Retinal pigment epithelial cell (primary cell): ENCODE results near the gene GPC5.

Source experiments
- DNase-seq: peaks from one replicate; pipeline ENCODE4 v3.0.0-alpha.2; 2010; ENCODE audit warnings: low read depth
- H3K4me3 ChIP-seq: 2 replicates; pipeline ENCODE4 v1.5.1; 2011; ENCODE audit warnings: mild to moderate bottlenecking, low read length, control low read depth, moderate library complexity
- CTCF ChIP-seq: conservative IDR thresholded peaks from 2 replicates; pipeline ENCODE4 v1.5.1; 2011; ENCODE audit warnings: low read depth, low read length, control low read depth, inconsistent platforms

The GPC5 gene

GRCh38 chr13:91622778-91623550 lies 224.5 kb downstream of the GPC5 start:
- H3K4me3 ChIP-seq: no peak overlapping the region
- no peak for TF ChIP-seq CTCF
- DNase-seq: no peak

- no peak overlapping the region for H3K4me3 ChIP-seq
- DNase-seq: no peak
- no peak for TF ChIP-seq CTCF
Observed at GRCh38 chr13:91627952-91628739, 229.7 kb downstream of the GPC5 start.

GRCh38 chr13:91630946-91631345 lies 232.5 kb downstream of the GPC5 start:
- no peak for TF ChIP-seq CTCF
- H3K4me3 ChIP-seq: no peak overlapping the region
- no peak for DNase-seq

- H3K4me3 ChIP-seq: no peak overlapping the region
- no peak for TF ChIP-seq CTCF
- no peak for DNase-seq
Observed at GRCh38 chr13:91632086-91632485, 233.7 kb downstream of the GPC5 start.

GRCh38 chr13:91639330-91639729 lies 240.9 kb downstream of the GPC5 start:
- no peak for DNase-seq
- H3K4me3 ChIP-seq: no peak overlapping the region
- no peak for TF ChIP-seq CTCF

- TF ChIP-seq CTCF: no peak
- DNase-seq: no peak
- H3K4me3 ChIP-seq: no peak overlapping the region
Observed at GRCh38 chr13:91643394-91643793, 245.0 kb downstream of the GPC5 start.
